Neural crest cell (in vitro differentiated cells): ENCODE results near the gene DIS3L2. TPM values are rescaled to one million over a fixed set of nuclear protein-coding genes. Genes with fewer than 3 reads are reported as not detected.
"Not testable (repeated sequence)": the region's sequence is repeated elsewhere in the genome, so short reads cannot be mapped to it uniquely, and the experiment has no call there.

Source experiments
- DNase-seq: peaks from one replicate; pipeline ENCODE4 v3.0.0; 2021; ENCODE audit warnings: low read depth, mixed read lengths, low spot score
- H3K27ac Mint-ChIP-seq: one replicate; pipeline ENCODE4 v1.8.0; 2021; ENCODE audit warnings: mild to moderate bottlenecking, mixed read lengths; ENCODE audit not compliant: unreplicated experiment
- H3K27me3 Mint-ChIP-seq: 2 replicates; pipeline ENCODE4 v1.8.0; 2021; ENCODE audit warnings: low read depth, mild to moderate bottlenecking, mixed read lengths
- H3K36me3 Mint-ChIP-seq: 2 replicates; pipeline ENCODE4 v1.8.0; 2021; ENCODE audit warnings: low read depth, mild to moderate bottlenecking, mixed read lengths
- H3K4me1 Mint-ChIP-seq: 2 replicates; pipeline ENCODE4 v1.8.0; 2021; ENCODE audit warnings: mixed read lengths
- H3K4me3 Mint-ChIP-seq: one replicate; pipeline ENCODE4 v1.8.0; 2021; ENCODE audit warnings: mild to moderate bottlenecking, mixed read lengths
- H3K9me3 Mint-ChIP-seq: 2 replicates; pipeline ENCODE4 v1.8.0; 2021; ENCODE audit warnings: mixed read lengths
- total RNA-seq: library from RNA; stranded (reverse); gene quantifications from 2 replicates; pipeline ENCODE4 v1.2.1, GENCODE V29; 2021
- TF ChIP-seq, protein P1 (sequence below): fragments of 200-600 bp; sonication (generic); conservative IDR thresholded peaks from 2 replicates; pipeline ENCODE4 v1.5.0; 2021; ENCODE audit warnings: antibody characterized with exemption, mild to moderate bottlenecking

Gene DIS3L2
- total RNA-seq, 1 donor from 2014 or later, result 51.9 TPM

- TF ChIP-seq, protein P1, sequence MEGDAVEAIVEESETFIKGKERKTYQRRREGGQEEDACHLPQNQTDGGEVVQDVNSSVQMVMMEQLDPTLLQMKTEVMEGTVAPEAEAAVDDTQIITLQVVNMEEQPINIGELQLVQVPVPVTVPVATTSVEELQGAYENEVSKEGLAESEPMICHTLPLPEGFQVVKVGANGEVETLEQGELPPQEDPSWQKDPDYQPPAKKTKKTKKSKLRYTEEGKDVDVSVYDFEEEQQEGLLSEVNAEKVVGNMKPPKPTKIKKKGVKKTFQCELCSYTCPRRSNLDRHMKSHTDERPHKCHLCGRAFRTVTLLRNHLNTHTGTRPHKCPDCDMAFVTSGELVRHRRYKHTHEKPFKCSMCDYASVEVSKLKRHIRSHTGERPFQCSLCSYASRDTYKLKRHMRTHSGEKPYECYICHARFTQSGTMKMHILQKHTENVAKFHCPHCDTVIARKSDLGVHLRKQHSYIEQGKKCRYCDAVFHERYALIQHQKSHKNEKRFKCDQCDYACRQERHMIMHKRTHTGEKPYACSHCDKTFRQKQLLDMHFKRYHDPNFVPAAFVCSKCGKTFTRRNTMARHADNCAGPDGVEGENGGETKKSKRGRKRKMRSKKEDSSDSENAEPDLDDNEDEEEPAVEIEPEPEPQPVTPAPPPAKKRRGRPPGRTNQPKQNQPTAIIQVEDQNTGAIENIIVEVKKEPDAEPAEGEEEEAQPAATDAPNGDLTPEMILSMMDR, result no peak
- no peak for DNase-seq
- H3K4me3 Mint-ChIP-seq, result no peak overlapping the region
- no peak overlapping the region for H3K27ac Mint-ChIP-seq
- H3K4me1 Mint-ChIP-seq, result no peaks in the 10 kb centered on the region
- H3K9me3 Mint-ChIP-seq, result no peaks in the 10 kb centered on the region
- no peaks in the 10 kb centered on the region for H3K36me3 Mint-ChIP-seq
- H3K27me3 Mint-ChIP-seq, result no peaks in the 10 kb centered on the region
Observed at GRCh38 chr2:231939022-231939421, 22.5 kb upstream of the DIS3L2 start.

GRCh38 chr2:231940795-231941194 lies 20.7 kb upstream of the DIS3L2 start:
- Mint-ChIP-seq H3K27ac (no peak overlapping the region), H3K4me1 (no peaks in the 10 kb centered on the region), H3K4me3 (no peak overlapping the region), H3K27me3 (no peaks in the 10 kb centered on the region), H3K36me3 (no peaks in the 10 kb centered on the region), H3K9me3 (no peaks in the 10 kb centered on the region)
- TF ChIP-seq, protein P1, result no peak
- DNase-seq, result no peak

- no peaks in the 10 kb centered on the region for H3K9me3 Mint-ChIP-seq
Observed at GRCh38 chr2:231941673-231942072, 19.8 kb upstream of the DIS3L2 start.

DNA sequence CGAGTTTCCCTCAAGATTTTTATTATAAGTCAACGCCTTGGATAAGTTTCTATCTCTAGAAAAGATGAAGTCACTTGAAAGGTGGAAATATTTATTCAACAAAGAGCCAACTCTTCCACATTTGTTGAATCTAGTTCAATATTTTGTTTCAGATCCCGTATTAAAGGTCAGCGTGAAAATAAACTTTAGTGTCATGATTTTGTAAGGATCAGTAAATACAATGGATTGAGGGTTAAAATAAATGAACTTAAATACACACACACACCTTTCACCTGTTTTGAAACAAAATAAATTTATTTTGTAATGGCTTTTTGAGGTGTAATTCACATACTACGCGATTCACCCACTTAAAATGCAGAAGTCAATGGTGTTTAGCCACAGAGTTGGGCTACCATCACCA lies 19.3 kb upstream of the DIS3L2 start:
- TF ChIP-seq, protein P1, result no peak
- H3K36me3 Mint-ChIP-seq, result no peaks in the 10 kb centered on the region
- no peaks in the 10 kb centered on the region for H3K27me3 Mint-ChIP-seq
- DNase-seq, result no peak
- no peak overlapping the region for H3K4me3 Mint-ChIP-seq
- H3K27ac Mint-ChIP-seq, result no peak overlapping the region
- H3K4me1 Mint-ChIP-seq, result no peaks in the 10 kb centered on the region
- no peaks in the 10 kb centered on the region for H3K9me3 Mint-ChIP-seq

More at GRCh38 chr2:231941673-231942072, 19.8 kb upstream of the DIS3L2 start:
- Mint-ChIP-seq H3K27ac (no peak overlapping the region), H3K4me1 (no peaks in the 10 kb centered on the region), H3K36me3 (no peaks in the 10 kb centered on the region), H3K4me3 (no peak overlapping the region), H3K27me3 (no peaks in the 10 kb centered on the region)
- no peak for DNase-seq
- TF ChIP-seq, protein P1, result no peak

GRCh38 chr2:231946241-231946814 lies 15.2 kb upstream of the DIS3L2 start:
- H3K27ac Mint-ChIP-seq, result no peak overlapping the region
- H3K36me3 Mint-ChIP-seq, result no peaks in the 10 kb centered on the region
- peaks cover 5% of the 10 kb centered on the region for H3K9me3 Mint-ChIP-seq
- H3K4me1 Mint-ChIP-seq, result no peaks in the 10 kb centered on the region
- no peak for DNase-seq
- H3K4me3 Mint-ChIP-seq, result no peak overlapping the region
- no peaks in the 10 kb centered on the region for H3K27me3 Mint-ChIP-seq
- TF ChIP-seq, protein P1, result no peak

DNA sequence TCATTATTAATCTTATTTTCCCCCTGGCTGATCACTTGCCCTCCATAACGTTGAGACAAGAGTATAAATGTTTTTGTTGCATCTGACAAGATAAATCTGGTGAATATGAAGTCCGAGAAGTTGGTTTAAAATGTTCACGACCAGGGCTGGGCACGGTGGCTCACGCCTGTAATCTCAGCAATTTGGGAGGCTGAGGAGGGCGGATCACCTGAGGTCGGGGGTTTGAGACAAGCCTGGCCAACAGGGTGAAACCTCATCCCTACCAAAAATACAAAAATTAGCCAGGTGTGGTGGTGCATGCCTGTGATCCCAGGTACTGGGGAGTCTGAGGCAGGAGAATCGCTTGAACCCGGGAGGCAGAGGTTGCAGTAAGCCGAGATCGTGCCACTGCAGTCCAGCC lies 14.4 kb upstream of the DIS3L2 start:
- H3K27ac Mint-ChIP-seq, H3K9me3 Mint-ChIP-seq, H3K4me3 Mint-ChIP-seq, H3K36me3 Mint-ChIP-seq, H3K27me3 Mint-ChIP-seq, H3K4me1 Mint-ChIP-seq, DNase-seq: not testable (repeated sequence)
